ENCODE measurements around the gene SVOPL.
"Not testable (repeated sequence)": the region's sequence is repeated elsewhere in the genome, so short reads cannot be mapped to it uniquely, and the experiment has no call there.

The SVOPL gene

GRCh38 chr7:138701537-138701923 is 368 bp upstream of the SVOPL start:
- in situ Hi-C loops (cut with HindIII; ENCODE audit: low sequenced_read_pairs): loop anchor here (5.0 kb wide), 2 partner anchors 44 to 534 kb away; no protein-coding TSS in a partner anchor

- in situ Hi-C loops (cut with HindIII; ENCODE audit: low sequenced_read_pairs): loop anchor here (5.0 kb wide), 2 partner anchors 42 to 532 kb away; no protein-coding TSS in a partner anchor
Measured at GRCh38 chr7:138699661-138700060, 1.5 kb downstream of the SVOPL start.

GRCh38 chr7:138698281-138698680 is 2.9 kb downstream of the SVOPL start:
- in situ Hi-C loops (cut with HindIII; ENCODE audit: low sequenced_read_pairs): no loop called here

- in situ Hi-C loops (cut with HindIII; ENCODE audit: low sequenced_read_pairs): no loop called here
Measured at GRCh38 chr7:138697535-138698182, 3.5 kb downstream of the SVOPL start.

- in situ Hi-C loops (cut with HindIII; ENCODE audit: low sequenced_read_pairs): not testable (repeated sequence)
Measured at GRCh38 chr7:138695776-138696175, 5.4 kb downstream of the SVOPL start.

GRCh38 chr7:138695106-138695505 is 6.1 kb downstream of the SVOPL start:
- in situ Hi-C loops (cut with HindIII; ENCODE audit: low sequenced_read_pairs): no loop called here

- in situ Hi-C loops (cut with HindIII; ENCODE audit: low sequenced_read_pairs): no loop called here
Measured at GRCh38 chr7:138691178-138691577, 10.0 kb downstream of the SVOPL start.

GRCh38 chr7:138690495-138690894 is 10.7 kb downstream of the SVOPL start:
- in situ Hi-C loops (cut with HindIII; ENCODE audit: low sequenced_read_pairs): no loop called here

- in situ Hi-C loops (cut with HindIII; ENCODE audit: low sequenced_read_pairs): not testable (repeated sequence)
Measured at GRCh38 chr7:138688037-138688436, 13.1 kb downstream of the SVOPL start.

- in situ Hi-C loops (cut with HindIII; ENCODE audit: low sequenced_read_pairs): no loop called here
Measured at GRCh38 chr7:138684340-138684739, 16.8 kb downstream of the SVOPL start.

GRCh38 chr7:138679793-138680192 is 21.4 kb downstream of the SVOPL start:
- in situ Hi-C loops (cut with HindIII; ENCODE audit: low sequenced_read_pairs): no loop called here

- in situ Hi-C loops (cut with HindIII; ENCODE audit: low sequenced_read_pairs): no loop called here
Measured at GRCh38 chr7:138670594-138670993, 30.6 kb downstream of the SVOPL start.

GRCh38 chr7:138669364-138669763 is 31.8 kb downstream of the SVOPL start:
- in situ Hi-C loops (cut with HindIII; ENCODE audit: low sequenced_read_pairs): no loop called here

GRCh38 chr7:138668946-138669345 is 32.2 kb downstream of the SVOPL start:
- in situ Hi-C loops (cut with HindIII; ENCODE audit: low sequenced_read_pairs): no loop called here

GRCh38 chr7:138668229-138668596 is 32.9 kb downstream of the SVOPL start:
- in situ Hi-C loops (cut with HindIII; ENCODE audit: low sequenced_read_pairs): no loop called here

GRCh38 chr7:138667535-138668228 is 33.5 kb downstream of the SVOPL start:
- in situ Hi-C loops (cut with HindIII; ENCODE audit: low sequenced_read_pairs): no loop called here

GRCh38 chr7:138666385-138666784 is 34.8 kb downstream of the SVOPL start:
- in situ Hi-C loops (cut with HindIII; ENCODE audit: low sequenced_read_pairs): no loop called here

- in situ Hi-C loops (cut with HindIII; ENCODE audit: low sequenced_read_pairs): no loop called here
Measured at GRCh38 chr7:138665669-138666140, 35.5 kb downstream of the SVOPL start.

GRCh38 chr7:138665249-138665648 is 35.9 kb downstream of the SVOPL start:
- in situ Hi-C loops (cut with HindIII; ENCODE audit: low sequenced_read_pairs): no loop called here

- in situ Hi-C loops (cut with HindIII; ENCODE audit: low sequenced_read_pairs): no loop called here
Measured at GRCh38 chr7:138663725-138664710, 37.1 kb downstream of the SVOPL start.

- in situ Hi-C loops (cut with HindIII; ENCODE audit: low sequenced_read_pairs): no loop called here
Measured at GRCh38 chr7:138662991-138663320, 38.2 kb downstream of the SVOPL start.
